Skin epidermis (tissue), 12 donors: ENCODE measurements around the gene FIGNL2.

ENCODE experiments used
- H3K27ac ChIP-seq, 21 experiments: fragments of 200-600 bp; sonication (generic) in 11 of 21; one replicate each; pipeline ENCODE4 v1.5.0; 2020; ENCODE audit warnings: mild to moderate bottlenecking in 3 of 21, inconsistent platforms in 2 of 21, moderate library complexity in 2 of 21
- H3K4me3 ChIP-seq, 7 experiments: fragments of 200-600 bp; sonication (generic) in 2 of 7; one replicate each; pipeline ENCODE4 v1.5.0; 2020; ENCODE audit warnings: inconsistent platforms in 2 of 7, mild to moderate bottlenecking in 2 of 7, moderate library complexity in 1 of 7

The FIGNL2 gene

GRCh38 chr12:51797301-51797700, 51.2 kb downstream of the FIGNL2 start:
- Histone ChIP-seq H3K27ac (no peak overlapping the region), H3K4me3 (no peak overlapping the region)

GRCh38 chr12:51793201-51793600, 55.3 kb downstream of the FIGNL2 start:
- Histone ChIP-seq H3K4me3 (no peak overlapping the region), H3K27ac (no peak overlapping the region)

- H3K27ac ChIP-seq, result no peak overlapping the region
- H3K4me3 ChIP-seq, result no peak overlapping the region
Observed at GRCh38 chr12:51792417-51792816, 56.1 kb downstream of the FIGNL2 start.

- no peak overlapping the region for H3K4me3 ChIP-seq
- H3K27ac ChIP-seq, result no peak overlapping the region
Observed at GRCh38 chr12:51788876-51789275, 59.6 kb downstream of the FIGNL2 start.

GRCh38 chr12:51785906-51786305, 62.6 kb downstream of the FIGNL2 start:
- Histone ChIP-seq H3K4me3 (no peak overlapping the region), H3K27ac (no peak overlapping the region)

GRCh38 chr12:51784688-51785087, 63.8 kb downstream of the FIGNL2 start:
- Histone ChIP-seq H3K4me3 (no peak overlapping the region), H3K27ac (no peak overlapping the region)

- Histone ChIP-seq H3K27ac (no peak overlapping the region), H3K4me3 (no peak overlapping the region)
Observed at GRCh38 chr12:51779876-51780275, 68.6 kb downstream of the FIGNL2 start.

- Histone ChIP-seq H3K4me3 (no peak overlapping the region), H3K27ac (no peak overlapping the region)
Observed at GRCh38 chr12:51777973-51778372, 70.5 kb downstream of the FIGNL2 start.

GRCh38 chr12:51777457-51777856, 71.1 kb downstream of the FIGNL2 start:
- Histone ChIP-seq H3K4me3 (no peak overlapping the region), H3K27ac (no peak overlapping the region)

- Histone ChIP-seq H3K4me3 (no peak overlapping the region), H3K27ac (no peak overlapping the region)
Observed at GRCh38 chr12:51774933-51775332, 73.6 kb downstream of the FIGNL2 start.

GRCh38 chr12:51773145-51773869, 75.2 kb downstream of the FIGNL2 start:
- no peak overlapping the region for H3K27ac ChIP-seq
- H3K4me3 ChIP-seq, result no peak overlapping the region

- Histone ChIP-seq H3K27ac (no peak overlapping the region), H3K4me3 (no peak overlapping the region)
Observed at GRCh38 chr12:51771008-51771407, 77.5 kb downstream of the FIGNL2 start.
